Neural progenitor cell (in vitro differentiated cells): Measurements from ENCODE around the gene ICAM3. TPM values are rescaled to one million over a fixed set of nuclear protein-coding genes. Genes with fewer than 3 reads are reported as not detected.

Experiments
- DNase-seq: peaks from one replicate; pipeline ENCODE4 v3.0.0-alpha.2; 2016; ENCODE audit warnings: low spot score
- H2AFZ ChIP-seq: fragments of 200-600 bp; sonication (generic); replicated peaks from 2 replicates; pipeline ENCODE4 v1.6.1; 2016; ENCODE audit warnings: antibody characterized with exemption
- H3F3A ChIP-seq: fragments of 200-600 bp; sonication (generic); 2 replicates; pipeline ENCODE4 v1.6.1; 2016; ENCODE audit warnings: antibody characterized with exemption, low read depth
- H3K27ac ChIP-seq: fragments of 200-600 bp; sonication (generic); 2 replicates; pipeline ENCODE4 v1.5.1; 2016; ENCODE audit warnings: mild to moderate bottlenecking
- H3K27me3 ChIP-seq: fragments of 200-600 bp; sonication (generic); 2 replicates; pipeline ENCODE4 v1.6.1; 2016; ENCODE audit warnings: mild to moderate bottlenecking, moderate library complexity
- H3K36me3 ChIP-seq: fragments of 200-600 bp; sonication (generic); 2 replicates; pipeline ENCODE4 v1.5.1; 2016
- H3K4me1 ChIP-seq: fragments of 200-600 bp; sonication (generic); 2 replicates; pipeline ENCODE4 v1.6.1; 2016; ENCODE audit warnings: mixed run types
- H3K4me2 ChIP-seq: fragments of 200-600 bp; sonication (generic); 2 replicates; pipeline ENCODE4 v1.6.1; 2016
- H3K4me3 ChIP-seq: fragments of 200-600 bp; sonication (generic); 2 replicates; pipeline ENCODE4 v1.5.1; 2016
- H3K79me2 ChIP-seq: fragments of 200-600 bp; sonication (generic); 2 replicates; pipeline ENCODE4 v1.6.1; 2016; ENCODE audit warnings: low read depth
- H3K9ac ChIP-seq: fragments of 200-600 bp; sonication (generic); 2 replicates; pipeline ENCODE4 v1.6.1; 2016
- H3K9me3 ChIP-seq: fragments of 200-600 bp; sonication (generic); 2 replicates; pipeline ENCODE4 v1.5.1; 2016; ENCODE audit warnings: low read depth
- H4K20me1 ChIP-seq: fragments of 200-600 bp; sonication (generic); 2 replicates; pipeline ENCODE4 v1.6.1; 2016; ENCODE audit warnings: low read depth
- H3K27ac Mint-ChIP-seq: 3 replicates; pipeline ENCODE4 v1.8.0; 2021; ENCODE audit warnings: mixed read lengths
- H3K27me3 Mint-ChIP-seq: 2 replicates; pipeline ENCODE4 v1.8.0; 2022; ENCODE audit warnings: low read depth, mild to moderate bottlenecking, inconsistent platforms, moderate library complexity, mixed read lengths; ENCODE audit not compliant: insufficient read depth
- H3K36me3 Mint-ChIP-seq: 3 replicates; pipeline ENCODE4 v1.8.0; 2021; ENCODE audit warnings: mixed read lengths
- H3K4me1 Mint-ChIP-seq: 3 replicates; pipeline ENCODE4 v1.8.0; 2021; ENCODE audit warnings: mixed read lengths
- H3K4me3 Mint-ChIP-seq: 3 replicates; pipeline ENCODE4 v1.8.0; 2021; ENCODE audit warnings: mild to moderate bottlenecking, moderate library complexity, mixed read lengths
- H3K9me3 Mint-ChIP-seq: 3 replicates; pipeline ENCODE4 v1.8.0; 2020; ENCODE audit warnings: mixed read lengths
- EZH2 ChIP-seq: fragments of 200-600 bp; sonication (generic); IDR thresholded peaks from 2 replicates; pipeline ENCODE4 v1.6.1; 2017; ENCODE audit warnings: antibody characterized with exemption, mild to moderate bottlenecking, moderate library complexity
- EZH2phosphoT487 ChIP-seq: fragments of 200-600 bp; sonication (generic); IDR thresholded peaks from 2 replicates; pipeline ENCODE4 v1.6.1; 2017; ENCODE audit warnings: antibody characterized with exemption
- total RNA-seq: library from RNA; depleted of rRNA; stranded (reverse); fragments of >200 nt; gene quantifications from 2 replicates; pipeline ENCODE4 v1.2.3, GENCODE V29; 2015; ENCODE audit warnings: low replicate concordance
- TF ChIP-seq, protein P1 (sequence below): fragments of 200-600 bp; sonication (generic); IDR thresholded peaks from 2 replicates; pipeline ENCODE4 v1.5.1; 2017; ENCODE audit warnings: antibody characterized with exemption, mild to moderate bottlenecking

Gene ICAM3
- total RNA-seq, 1 donor from 2014 or later, result 1.3 TPM

DNA sequence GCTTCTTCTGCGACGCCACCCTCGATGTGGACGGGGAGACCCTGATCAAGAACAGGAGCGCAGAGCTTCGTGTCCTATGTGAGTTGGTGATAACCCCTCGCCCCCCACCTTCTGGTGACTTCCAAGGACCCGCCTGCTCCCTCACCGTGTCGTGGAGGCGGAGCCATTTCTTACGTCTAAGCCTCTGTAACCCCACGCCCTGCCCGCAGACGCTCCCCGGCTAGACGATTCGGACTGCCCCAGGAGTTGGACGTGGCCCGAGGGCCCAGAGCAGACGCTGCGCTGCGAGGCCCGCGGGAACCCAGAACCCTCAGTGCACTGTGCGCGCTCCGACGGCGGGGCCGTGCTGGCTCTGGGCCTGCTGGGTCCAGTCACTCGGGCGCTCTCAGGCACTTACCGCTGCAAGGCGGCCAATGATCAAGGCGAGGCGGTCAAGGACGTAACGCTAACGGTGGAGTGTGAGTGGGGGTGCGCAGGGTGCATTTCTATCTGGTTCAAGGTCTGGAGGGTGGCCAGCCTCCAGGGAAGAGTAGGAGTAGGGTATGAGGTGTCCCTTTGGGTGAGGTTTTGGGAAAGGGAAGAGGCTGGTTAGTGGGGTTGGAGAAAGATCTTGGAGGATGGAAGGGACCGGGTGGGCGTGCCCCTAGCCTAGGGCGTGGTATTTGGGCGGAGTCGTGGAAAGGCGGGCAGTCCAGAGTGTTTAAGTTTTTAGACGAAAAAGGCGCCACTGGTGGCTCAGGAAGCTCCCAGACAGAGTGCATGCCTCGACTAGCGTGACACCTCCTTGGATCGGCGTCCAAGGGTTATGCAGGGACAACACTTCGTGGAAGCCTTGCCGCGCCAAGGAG, 46.4 kb downstream of the ICAM3 start:
- H3K9me3 Mint-ChIP-seq, result peaks cover under 1% of the 10 kb centered on the region
- H3K27me3 Mint-ChIP-seq, result peaks cover 87% of the 10 kb centered on the region
- Histone ChIP-seq H3K79me2 (no peaks in the 10 kb centered on the region), H3K9me3 (no peaks in the 10 kb centered on the region), H3K4me2 (peak overlapping the region; percentile 75), H3K4me1 (peaks cover 9% of the 10 kb centered on the region), H3K9ac (no peak overlapping the region), H2AFZ (peak overlapping the region; percentile 31), H3F3A (peaks cover 70% of the 10 kb centered on the region), H3K4me3 (peak overlapping the region; percentile 39), H4K20me1 (peaks cover 69% of the 10 kb centered on the region), H3K36me3 (no peaks in the 10 kb centered on the region), H3K27me3 (peaks cover 100% of the 10 kb centered on the region), H3K27ac (no peak overlapping the region)
- peak overlapping the region; percentile 81 for H3K4me3 Mint-ChIP-seq
- H3K36me3 Mint-ChIP-seq, result no peaks in the 10 kb centered on the region
- peak; percentile 49 for DNase-seq
- peak overlapping the region; percentile 48 for H3K27ac Mint-ChIP-seq
- peaks cover 32% of the 10 kb centered on the region for H3K4me1 Mint-ChIP-seq
- TF ChIP-seq EZH2, result peak; percentile 51
- peak; percentile 12 for TF ChIP-seq EZH2phosphoT487
- TF ChIP-seq, protein P1, sequence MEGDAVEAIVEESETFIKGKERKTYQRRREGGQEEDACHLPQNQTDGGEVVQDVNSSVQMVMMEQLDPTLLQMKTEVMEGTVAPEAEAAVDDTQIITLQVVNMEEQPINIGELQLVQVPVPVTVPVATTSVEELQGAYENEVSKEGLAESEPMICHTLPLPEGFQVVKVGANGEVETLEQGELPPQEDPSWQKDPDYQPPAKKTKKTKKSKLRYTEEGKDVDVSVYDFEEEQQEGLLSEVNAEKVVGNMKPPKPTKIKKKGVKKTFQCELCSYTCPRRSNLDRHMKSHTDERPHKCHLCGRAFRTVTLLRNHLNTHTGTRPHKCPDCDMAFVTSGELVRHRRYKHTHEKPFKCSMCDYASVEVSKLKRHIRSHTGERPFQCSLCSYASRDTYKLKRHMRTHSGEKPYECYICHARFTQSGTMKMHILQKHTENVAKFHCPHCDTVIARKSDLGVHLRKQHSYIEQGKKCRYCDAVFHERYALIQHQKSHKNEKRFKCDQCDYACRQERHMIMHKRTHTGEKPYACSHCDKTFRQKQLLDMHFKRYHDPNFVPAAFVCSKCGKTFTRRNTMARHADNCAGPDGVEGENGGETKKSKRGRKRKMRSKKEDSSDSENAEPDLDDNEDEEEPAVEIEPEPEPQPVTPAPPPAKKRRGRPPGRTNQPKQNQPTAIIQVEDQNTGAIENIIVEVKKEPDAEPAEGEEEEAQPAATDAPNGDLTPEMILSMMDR, result no peak

DNA sequence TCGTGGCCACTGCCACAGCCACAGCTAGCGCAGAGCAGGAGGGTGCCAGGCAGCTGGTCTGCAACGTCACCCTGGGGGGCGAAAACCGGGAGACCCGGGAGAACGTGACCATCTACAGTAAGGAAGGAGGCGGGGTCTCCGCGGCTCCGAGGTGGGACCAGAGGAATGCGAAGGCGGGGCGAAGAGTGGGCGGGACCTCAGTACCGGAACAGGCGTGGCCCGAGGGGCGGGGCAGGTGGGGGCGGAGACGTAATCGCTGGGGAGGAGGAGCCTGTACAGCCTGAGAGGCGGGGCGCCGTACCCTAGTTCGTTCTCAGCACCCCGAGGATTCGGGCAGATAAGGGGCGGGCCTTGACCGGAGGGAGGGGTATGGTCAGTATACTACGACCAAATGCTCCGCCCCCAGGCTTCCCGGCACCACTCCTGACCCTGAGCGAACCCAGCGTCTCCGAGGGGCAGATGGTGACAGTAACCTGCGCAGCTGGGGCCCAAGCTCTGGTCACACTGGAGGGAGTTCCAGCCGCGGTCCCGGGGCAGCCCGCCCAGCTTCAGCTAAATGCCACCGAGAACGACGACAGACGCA, 47.1 kb downstream of the ICAM3 start:
- peaks cover 89% of the 10 kb centered on the region for H3K27me3 Mint-ChIP-seq
- Histone ChIP-seq H3K4me1 (peaks cover 9% of the 10 kb centered on the region), H3F3A (peaks cover 72% of the 10 kb centered on the region), H4K20me1 (peaks cover 76% of the 10 kb centered on the region), H3K27ac (no peak overlapping the region), H3K79me2 (no peaks in the 10 kb centered on the region), H3K36me3 (no peaks in the 10 kb centered on the region), H3K4me2 (peak overlapping the region; percentile 75), H3K9me3 (no peaks in the 10 kb centered on the region), H3K4me3 (peak overlapping the region; percentile 39), H3K9ac (no peak overlapping the region), H2AFZ (peak overlapping the region; percentile 31), H3K27me3 (peaks cover 100% of the 10 kb centered on the region)
- peak; percentile 93 for DNase-seq
- H3K27ac Mint-ChIP-seq, result no peak overlapping the region
- TF ChIP-seq, protein P1, result no peak
- TF ChIP-seq EZH2phosphoT487 (no peak), EZH2 (peak; percentile 8)
- peaks cover 3% of the 10 kb centered on the region for H3K9me3 Mint-ChIP-seq
- peaks cover 32% of the 10 kb centered on the region for H3K4me1 Mint-ChIP-seq
- H3K36me3 Mint-ChIP-seq, result no peaks in the 10 kb centered on the region
- H3K4me3 Mint-ChIP-seq, result peak overlapping the region; percentile 81

DNA sequence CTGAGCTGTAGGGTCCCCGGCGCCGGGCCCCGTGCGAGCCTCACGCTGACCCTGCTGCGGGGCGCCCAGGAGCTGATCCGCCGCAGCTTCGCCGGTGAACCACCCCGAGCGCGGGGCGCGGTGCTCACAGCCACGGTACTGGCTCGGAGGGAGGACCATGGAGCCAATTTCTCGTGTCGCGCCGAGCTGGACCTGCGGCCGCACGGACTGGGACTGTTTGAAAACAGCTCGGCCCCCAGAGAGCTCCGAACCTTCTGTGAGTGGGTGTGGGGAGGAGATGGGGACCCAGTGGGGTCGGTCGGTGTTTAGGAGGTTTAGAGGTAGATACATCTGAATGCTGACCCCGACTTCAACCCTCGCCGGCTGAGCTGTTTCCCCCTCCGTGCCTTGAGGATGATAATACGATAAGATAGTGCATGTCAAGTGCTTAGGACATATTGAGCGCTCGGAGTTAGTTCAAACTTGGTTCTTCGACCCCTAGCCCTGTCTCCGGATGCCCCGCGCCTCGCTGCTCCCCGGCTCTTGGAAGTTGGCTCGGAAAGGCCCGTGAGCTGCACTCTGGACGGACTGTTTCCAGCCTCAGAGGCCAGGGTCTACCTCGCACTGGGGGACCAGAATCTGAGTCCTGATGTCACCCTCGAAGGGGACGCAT, 47.7 kb downstream of the ICAM3 start:
- H3F3A ChIP-seq, result peaks cover 76% of the 10 kb centered on the region
- H3K4me3 ChIP-seq, result peak overlapping the region; percentile 39
- H3K36me3 ChIP-seq, result no peaks in the 10 kb centered on the region
- H3K9ac ChIP-seq, result no peak overlapping the region
- H3K27ac Mint-ChIP-seq, result no peak overlapping the region
- H3K9me3 Mint-ChIP-seq, result peaks cover 3% of the 10 kb centered on the region
- DNase-seq, result no peak
- H3K4me1 Mint-ChIP-seq, result peaks cover 31% of the 10 kb centered on the region
- H3K4me2 ChIP-seq, result peak overlapping the region; percentile 75
- no peaks in the 10 kb centered on the region for H3K9me3 ChIP-seq
- peaks cover 12% of the 10 kb centered on the region for H3K4me1 ChIP-seq
- H3K27me3 ChIP-seq, result peaks cover 100% of the 10 kb centered on the region
- TF ChIP-seq, protein P1, result no peak
- TF ChIP-seq EZH2 (peak; percentile 95), EZH2phosphoT487 (peak; percentile 97)
- peaks cover 88% of the 10 kb centered on the region for H3K27me3 Mint-ChIP-seq
- peak overlapping the region; percentile 81 for H3K4me3 Mint-ChIP-seq
- no peak overlapping the region for H3K27ac ChIP-seq
- no peaks in the 10 kb centered on the region for H3K36me3 Mint-ChIP-seq
- H3K79me2 ChIP-seq, result no peaks in the 10 kb centered on the region
- peaks cover 74% of the 10 kb centered on the region for H4K20me1 ChIP-seq
- peak overlapping the region; percentile 68 for H2AFZ ChIP-seq
